NCI-H226 (cell line): ENCODE measurements around the gene AFM.

ENCODE experiments used
- DNase-seq: peaks from one replicate; pipeline ENCODE4 v3.0.0-alpha.2; 2015

AFM gene

DNA sequence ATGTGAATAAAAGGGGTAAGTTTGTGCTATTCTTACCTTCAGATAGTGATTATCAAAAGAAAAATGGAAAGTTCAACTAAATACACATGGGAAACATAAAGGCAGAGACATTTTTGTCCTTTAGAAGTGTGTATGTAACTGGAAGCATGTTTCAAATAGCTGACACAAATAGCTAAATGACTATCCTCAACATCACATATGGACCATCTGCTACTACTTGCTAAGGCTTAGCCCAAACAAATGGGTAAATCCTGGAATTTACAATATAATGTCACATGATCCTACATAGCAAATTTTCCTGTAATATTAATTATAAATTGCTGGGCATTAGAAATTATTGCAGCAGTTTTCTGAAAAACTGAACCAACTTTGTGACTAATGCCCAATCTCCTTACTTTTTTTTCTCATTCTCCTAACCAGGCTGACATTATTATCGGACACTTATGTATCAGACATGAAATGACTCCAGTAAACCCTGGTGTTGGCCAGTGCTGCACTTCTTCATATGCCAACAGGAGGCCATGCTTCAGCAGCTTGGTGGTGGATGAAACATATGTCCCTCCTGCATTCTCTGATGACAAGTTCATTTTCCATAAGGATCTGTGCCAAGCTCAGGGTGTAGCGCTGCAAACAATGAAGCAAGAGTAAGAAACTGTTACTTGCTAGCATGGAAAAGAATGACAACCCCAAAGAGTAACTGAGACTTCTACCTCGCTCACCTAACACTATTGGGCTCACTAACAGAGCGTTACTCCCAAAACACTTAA, 29.4 kb upstream of the AFM start:
- DNase-seq: no peak

- DNase-seq: peak; percentile 34
Observed at GRCh38 chr4:73452953-73453700, 28.4 kb upstream of the AFM start.

GRCh38 chr4:73453701-73454005, 27.9 kb upstream of the AFM start:
- DNase-seq: no peak

DNA sequence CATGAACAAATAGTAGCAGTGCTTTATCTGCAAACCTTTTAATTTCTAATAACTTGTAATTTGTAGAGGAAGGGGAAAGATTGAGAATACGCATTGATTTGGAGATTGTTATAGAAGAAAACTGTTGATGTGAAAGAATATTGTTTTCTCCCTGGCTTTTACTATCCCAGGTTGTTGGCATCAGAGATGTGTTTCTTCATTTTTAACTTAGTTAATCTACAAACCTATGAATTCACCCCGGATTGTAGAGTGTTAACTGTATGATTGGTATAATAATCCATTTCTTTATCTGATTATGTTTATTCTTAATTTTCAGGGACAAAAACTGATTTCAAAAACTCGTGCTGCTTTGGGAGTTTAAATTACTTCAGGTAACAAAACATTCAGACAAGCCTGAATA, 26.6 kb upstream of the AFM start:
- DNase-seq: no peak

DNA sequence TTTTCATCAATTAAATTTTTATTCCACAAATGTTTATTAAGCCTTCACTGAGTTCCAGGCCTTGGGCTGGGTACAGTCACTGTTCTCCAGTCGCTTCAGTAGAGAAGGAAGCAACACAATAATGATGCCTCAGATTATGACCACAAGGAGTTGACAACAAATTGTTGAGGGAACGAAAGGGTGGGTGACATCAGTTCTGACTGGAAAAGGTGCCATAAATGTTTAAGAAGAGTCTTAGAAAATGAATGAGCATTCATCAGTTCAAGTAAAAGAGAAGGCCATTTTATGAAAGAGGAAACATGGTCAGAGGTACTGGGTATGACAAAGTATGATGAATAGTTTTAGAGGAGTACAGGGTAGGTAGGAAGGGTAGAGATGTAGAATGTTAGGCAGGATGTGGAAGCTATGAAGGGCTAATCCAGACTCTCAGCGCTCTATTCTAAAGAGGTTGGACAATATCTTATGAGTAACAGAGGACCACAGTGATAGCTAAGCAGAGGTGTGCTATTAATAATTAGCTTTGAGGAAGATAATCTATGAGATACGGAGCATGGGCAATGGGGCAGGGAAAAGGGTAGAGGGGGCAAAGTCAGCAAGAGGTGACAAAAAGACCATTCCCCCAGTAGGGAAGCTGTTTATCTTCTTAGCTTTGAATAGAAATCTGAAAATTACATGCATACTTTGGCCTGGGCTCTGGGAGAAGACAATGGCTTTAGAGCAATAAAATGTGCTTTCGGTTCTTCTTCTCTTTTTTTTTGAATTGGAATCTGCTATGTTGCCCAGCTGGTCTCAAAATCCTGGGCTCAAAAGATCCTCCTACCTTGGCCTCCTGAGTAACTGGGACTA, 25.1 kb upstream of the AFM start:
- DNase-seq: no peak

DNA sequence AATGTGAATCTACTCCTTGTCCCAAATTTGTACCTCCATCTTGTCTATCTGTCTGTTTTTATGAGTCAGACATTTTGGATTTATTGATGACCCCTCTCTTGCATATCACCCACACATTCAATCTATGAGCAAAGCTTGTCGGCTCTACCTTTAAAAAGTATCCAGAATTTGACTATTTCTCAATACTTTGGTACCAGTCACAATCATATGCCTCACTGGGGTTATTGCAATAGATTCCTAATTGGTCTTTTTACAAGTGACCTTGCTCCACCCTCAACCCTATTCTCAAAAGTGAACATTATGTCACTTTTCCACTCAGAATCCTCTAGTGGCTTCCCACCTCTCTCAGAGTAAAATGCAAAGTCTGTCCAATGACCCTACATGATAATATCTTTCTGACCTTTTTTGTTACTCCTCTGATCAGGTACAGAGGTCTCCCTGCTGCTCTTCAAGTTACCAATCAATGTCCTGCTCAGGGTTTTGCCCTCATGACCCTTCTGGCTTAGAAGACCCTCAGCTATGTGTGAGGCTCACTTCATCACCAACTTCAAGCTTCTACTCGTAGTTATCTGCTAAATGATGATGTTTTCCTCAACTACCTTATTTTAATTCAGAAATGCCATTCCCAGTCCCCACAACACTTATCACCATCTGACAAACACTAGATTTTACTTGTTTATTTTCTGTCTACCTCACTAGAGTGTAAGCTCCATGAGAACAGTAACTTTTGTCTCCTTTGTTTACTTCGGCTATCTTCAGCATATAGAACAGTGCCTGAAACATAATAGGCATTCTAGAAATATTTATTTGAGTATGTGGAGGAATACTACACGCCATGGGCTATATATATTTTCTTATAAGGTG, 23.1 kb upstream of the AFM start:
- DNase-seq: no peak

DNA sequence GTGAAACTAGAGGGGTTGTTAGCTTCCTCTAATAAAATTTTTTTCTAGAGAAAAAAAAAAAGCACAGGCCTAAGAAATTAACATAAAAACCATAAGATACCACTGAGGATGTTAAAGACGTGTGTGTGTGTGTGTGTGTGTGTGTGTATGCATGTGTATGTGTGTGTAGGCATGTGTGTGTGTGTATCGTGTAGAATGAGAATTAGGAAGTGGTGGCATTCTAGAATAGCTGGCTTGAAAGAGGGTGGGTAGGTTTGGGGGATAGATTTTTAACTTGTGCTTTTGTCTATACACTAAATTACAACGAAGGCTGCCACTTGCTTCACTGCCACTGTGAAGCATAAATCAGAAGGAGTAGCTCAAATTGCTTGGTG, 22.5 kb upstream of the AFM start:
- no peak for DNase-seq

GRCh38 chr4:73460913-73461522, 20.5 kb upstream of the AFM start:
- no peak for DNase-seq

DNA sequence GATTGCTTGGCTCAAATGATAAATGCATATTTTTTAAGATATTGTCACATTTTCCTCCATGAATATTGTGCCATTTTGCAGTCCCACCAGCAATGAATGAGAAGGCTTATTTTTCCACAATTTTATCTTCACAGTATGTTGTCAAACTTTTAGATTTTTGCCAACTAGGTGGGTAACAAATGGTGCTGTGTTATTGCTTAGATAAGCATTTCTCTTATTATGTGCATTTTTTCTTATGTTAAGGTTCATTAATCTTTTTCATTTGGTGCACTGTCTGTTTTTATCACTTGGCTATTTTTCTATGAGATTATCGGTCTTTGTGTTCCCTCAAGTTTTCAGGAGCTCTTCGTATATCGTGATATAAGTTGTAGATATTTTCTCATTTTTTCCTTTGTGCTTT, 13.4 kb upstream of the AFM start:
- DNase-seq: no peak

DNA sequence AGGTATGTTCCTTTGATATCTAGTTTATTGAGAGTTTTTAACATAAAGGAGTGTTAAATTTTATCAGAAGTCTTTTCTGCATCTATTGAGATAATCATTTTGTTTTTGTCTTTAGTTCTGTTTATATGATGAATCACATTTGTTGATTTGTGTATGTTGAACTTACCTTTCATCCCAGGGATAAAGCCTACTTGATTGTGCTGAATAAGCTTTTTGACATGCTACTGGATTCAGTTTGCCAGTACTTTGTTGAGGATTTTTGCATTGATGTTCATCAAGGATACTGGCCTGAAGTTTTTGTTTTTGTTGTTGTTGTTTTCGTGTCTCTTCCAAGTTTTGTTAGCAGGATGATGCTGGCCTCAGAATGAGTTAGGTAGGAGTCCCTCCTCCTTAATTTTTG, 10.8 kb upstream of the AFM start:
- no peak for DNase-seq

- no peak for DNase-seq
Observed at GRCh38 chr4:73477176-73477575, 4.4 kb upstream of the AFM start.

GRCh38 chr4:73479323-73479722, 2.2 kb upstream of the AFM start:
- no peak for DNase-seq

- no peak for DNase-seq
Observed at GRCh38 chr4:73485085-73485484, 3.5 kb downstream of the AFM start.

DNA sequence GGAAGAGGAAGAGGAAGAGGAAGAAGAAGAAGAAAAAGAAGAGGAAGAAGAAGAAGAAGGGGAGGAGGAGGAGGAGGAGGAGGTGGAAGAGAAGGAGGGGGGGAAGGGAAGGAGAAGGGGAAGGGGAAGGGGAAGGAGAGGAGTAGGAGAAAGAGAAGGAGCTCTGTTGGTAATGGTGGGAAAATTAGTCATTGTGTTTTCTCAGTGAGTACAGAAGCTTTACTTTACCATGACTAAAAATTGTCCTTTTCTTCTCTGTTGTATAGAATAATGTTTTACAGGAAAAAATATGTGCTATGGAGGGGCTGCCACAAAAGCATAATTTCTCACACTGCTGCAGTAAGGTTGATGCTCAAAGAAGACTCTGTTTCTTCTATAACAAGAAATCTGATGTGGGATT, 4.1 kb downstream of the AFM start:
- DNase-seq: no peak

- no peak for DNase-seq
Observed at GRCh38 chr4:73486497-73486896, 5.0 kb downstream of the AFM start.

GRCh38 chr4:73487233-73487632, 5.7 kb downstream of the AFM start:
- DNase-seq: no peak

GRCh38 chr4:73499996-73500765, 18.6 kb downstream of the AFM start:
- DNase-seq: no peak

DNA sequence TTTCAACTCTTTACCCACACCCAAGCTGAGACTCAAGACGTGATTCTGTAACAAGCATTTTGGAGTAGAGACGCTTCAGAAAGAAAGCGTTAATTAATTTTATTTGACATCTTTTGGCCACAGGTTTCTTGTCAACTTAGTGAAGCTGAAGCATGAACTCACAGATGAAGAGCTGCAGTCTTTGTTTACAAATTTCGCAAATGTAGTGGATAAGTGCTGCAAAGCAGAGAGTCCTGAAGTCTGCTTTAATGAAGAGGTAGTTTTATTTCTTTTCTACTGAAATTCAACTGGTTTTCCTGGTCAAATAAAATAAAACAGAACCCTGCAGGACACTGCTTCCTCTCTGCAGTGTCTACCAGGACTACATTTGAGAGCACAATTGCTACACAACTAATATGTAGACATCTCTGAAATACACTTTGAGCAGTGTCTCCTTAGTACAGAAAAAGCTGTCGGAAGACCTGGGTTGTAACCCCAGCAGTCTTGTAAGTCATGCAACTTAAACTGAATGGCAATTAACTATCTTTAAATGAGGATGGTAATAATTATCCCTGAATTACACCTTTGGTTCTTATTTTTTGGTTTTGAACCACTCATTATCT, 20.2 kb downstream of the AFM start:
- no peak for DNase-seq

- DNase-seq: no peak
Observed at GRCh38 chr4:73505567-73505966, 24.0 kb downstream of the AFM start.

DNA sequence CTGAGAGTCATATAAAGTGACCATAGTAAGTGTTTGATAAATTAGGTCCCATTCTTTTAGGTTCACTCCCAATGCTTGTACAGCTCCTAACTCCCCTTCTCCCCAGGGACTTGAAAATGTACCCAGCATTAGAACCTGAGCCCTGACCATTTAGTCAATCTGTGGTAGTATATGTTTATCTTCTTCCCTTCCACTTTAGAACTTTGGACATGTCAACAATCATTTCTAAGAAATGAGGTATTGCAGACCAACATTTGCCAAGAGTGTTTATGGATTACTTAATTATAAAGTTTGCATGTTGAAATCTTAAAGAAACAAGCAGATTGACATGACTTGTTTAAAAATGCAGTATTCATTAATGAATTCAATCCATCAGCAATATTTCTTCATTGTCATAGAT, 26.0 kb downstream of the AFM start:
- DNase-seq: no peak

- DNase-seq: no peak
Observed at GRCh38 chr4:73508651-73509050, 27.1 kb downstream of the AFM start.
